Cardiac muscle cell (in vitro differentiated cells and primary cell): Measurements from ENCODE around the gene TAF1B. TPM values are rescaled to one million over a fixed set of nuclear protein-coding genes. Genes with fewer than 3 reads are reported as not detected.

ENCODE experiments used
- DNase-seq, 2 donors: peaks; one replicate each; pipeline versions ENCODE4 v3.0.0 to v3.0.0-alpha.2; 2010 to 2017; ENCODE audit warnings: low read depth in 1 of 2, low spot score in 1 of 2
- H3K27ac ChIP-seq: fragments of 200-600 bp; sonication (generic); 2 replicates; pipeline ENCODE4 v1.5.1; 2016
- H3K27me3 ChIP-seq: fragments of 200-600 bp; sonication (generic); 2 replicates; pipeline ENCODE4 v1.6.0; 2016; ENCODE audit warnings: control low read depth
- H3K36me3 ChIP-seq: fragments of 200-600 bp; sonication (generic); 2 replicates; pipeline ENCODE4 v1.5.1; 2016; ENCODE audit warnings: control low read depth
- H3K4me1 ChIP-seq: fragments of 200-600 bp; sonication (generic); 2 replicates; pipeline ENCODE4 v1.8.1; 2017; ENCODE audit warnings: low read depth, mild to moderate bottlenecking, mixed run types
- H3K4me3 ChIP-seq: fragments of 200-600 bp; sonication (generic); 2 replicates; pipeline ENCODE4 v1.5.1; 2016; ENCODE audit warnings: mild to moderate bottlenecking
- H3K9me3 ChIP-seq: fragments of 200-600 bp; sonication (generic); 2 replicates; pipeline ENCODE4 v1.5.1; 2017; ENCODE audit warnings: low read depth, mild to moderate bottlenecking, control low read depth
- CTCF ChIP-seq: IDR thresholded peaks from 2 replicates; pipeline ENCODE4 v1.5.1; 2012; ENCODE audit warnings: low read depth, mild to moderate bottlenecking, low read length
- polyA plus RNA-seq: library from polyadenylated mRNA; unstranded; fragments of >200 nt; fragmentation: Nextera tagmentation; extraction: Ambion mirVana; gene quantifications from 2 replicates; pipeline ENCODE4 v1.2.1, GENCODE V29; 2016
- total RNA-seq: library from RNA; depleted of rRNA; stranded (reverse); fragments of >200 nt; gene quantifications from 2 replicates; pipeline ENCODE4 v1.2.3, GENCODE V29; 2016

Gene TAF1B
- total RNA-seq = 6.7 and 11.2 TPM in 2 replicates
- polyA plus RNA-seq = 14.2 and 18.8 TPM in 2 replicates

GRCh38 chr2:9843229-9844035, at the start of gene TAF1B:
TAF1B (plus strand) TSS chr2:9843474; CDS start chr2:9843542, 68 bp downstream.
- peak; percentile 37 for TF ChIP-seq CTCF
- H3K4me1 ChIP-seq = peaks cover 8% of the 10 kb centered on the region
- H3K9me3 ChIP-seq = no peaks in the 10 kb centered on the region
- H3K27me3 ChIP-seq = no peaks in the 10 kb centered on the region
- peak within 1 kb of the TSS; percentile 63 for H3K4me3 ChIP-seq
- peaks cover 9% of the 10 kb centered on the region for H3K36me3 ChIP-seq
- H3K27ac ChIP-seq = peak within 1 kb of the TSS; percentile 77
- DNase-seq = peak; percentile 95

GRCh38 chr2:9793918-9794717, 49.2 kb upstream of the TAF1B start:
- no peak for TF ChIP-seq CTCF
- no peaks in the 10 kb centered on the region for H3K9me3 ChIP-seq
- H3K27ac ChIP-seq = no peak overlapping the region
- H3K27me3 ChIP-seq = no peaks in the 10 kb centered on the region
- H3K4me1 ChIP-seq = peaks cover 18% of the 10 kb centered on the region
- no peak for DNase-seq
- no peak overlapping the region for H3K4me3 ChIP-seq
- H3K36me3 ChIP-seq = no peaks in the 10 kb centered on the region

GRCh38 chr2:9795071-9795470, 48.2 kb upstream of the TAF1B start:
- no peak for TF ChIP-seq CTCF
- Histone ChIP-seq H3K27ac (no peak overlapping the region), H3K4me1 (peaks cover 18% of the 10 kb centered on the region), H3K9me3 (no peaks in the 10 kb centered on the region), H3K4me3 (no peak overlapping the region), H3K27me3 (no peaks in the 10 kb centered on the region), H3K36me3 (no peaks in the 10 kb centered on the region)
- no peak for DNase-seq

GRCh38 chr2:9796056-9797010, 46.9 kb upstream of the TAF1B start:
- Histone ChIP-seq H3K9me3 (no peaks in the 10 kb centered on the region), H3K36me3 (no peaks in the 10 kb centered on the region), H3K27ac (no peak overlapping the region), H3K4me3 (no peak overlapping the region), H3K27me3 (no peaks in the 10 kb centered on the region), H3K4me1 (peaks cover 18% of the 10 kb centered on the region)
- no peak for TF ChIP-seq CTCF
- peak in 1 of 2 donors; percentile 40 for DNase-seq

GRCh38 chr2:9797086-9797485, 46.2 kb upstream of the TAF1B start:
- no peak overlapping the region for H3K27ac ChIP-seq
- DNase-seq = no peak

More at GRCh38 chr2:9797086-9797485, 46.2 kb upstream of the TAF1B start:
- no peak for TF ChIP-seq CTCF
- peaks cover 12% of the 10 kb centered on the region for H3K4me1 ChIP-seq
- no peaks in the 10 kb centered on the region for H3K9me3 ChIP-seq
- H3K4me3 ChIP-seq = no peak overlapping the region
- H3K27me3 ChIP-seq = no peaks in the 10 kb centered on the region
- no peaks in the 10 kb centered on the region for H3K36me3 ChIP-seq
